Common myeloid progenitor, CD34-positive (primary cell): Measurements from ENCODE around the gene MARCHF3.

ENCODE experiments used
- CTCF ChIA-PET: fragments of 350-600 bp; sonication (Branson Sonifier 250); formaldehyde crosslinking; loops from one replicate; lab custom pipeline; 2021; ENCODE audit warnings: antibody characterized with exemption; lab: Charles Lee
- POLR2A ChIA-PET: fragments of 350-600 bp; sonication (Branson Sonifier 250); formaldehyde crosslinking; loops from one replicate; lab custom pipeline; 2021; ENCODE audit warnings: antibody characterized with exemption; lab: Charles Lee
- DNase-seq, 3 donors: peaks; one replicate each; pipeline versions ENCODE4 v3.0.0 to v3.0.0-alpha.2; 2013
- H3K27ac ChIP-seq, 2 experiments: 1 replicate in 1 of 2; 2 replicates in 1 of 2; pipeline ENCODE4 v1.7.0; 2013; ENCODE audit warnings: inconsistent platforms in 2 of 2, low read length in 2 of 2, mild to moderate bottlenecking in 2 of 2, low read depth in 1 of 2, moderate library complexity in 1 of 2; ENCODE audit not compliant: severe bottlenecking in 2 of 2, insufficient read depth in 1 of 2, poor library complexity in 1 of 2
- H3K27me3 ChIP-seq, 5 experiments: replicated peaks in 2 of 5; 1 replicate in 3 of 5; 2 replicates in 2 of 5; pipeline versions ENCODE4 v1.6.1 to v1.7.0; 2013; ENCODE audit warnings: low read length in 4 of 5, mild to moderate bottlenecking in 2 of 5, moderate library complexity in 2 of 5, inconsistent platforms in 1 of 5; ENCODE audit not compliant: insufficient read depth in 5 of 5, control insufficient read depth in 4 of 5
- H3K36me3 ChIP-seq, 4 experiments: 1 replicate in 2 of 4; 2 replicates in 2 of 4; pipeline versions ENCODE4 v1.6.1 to v1.7.0; 2013; ENCODE audit warnings: low read length in 3 of 4, control low read depth in 1 of 4, mild to moderate bottlenecking in 1 of 4; ENCODE audit not compliant: control insufficient read depth in 4 of 4, insufficient read depth in 4 of 4
- H3K4me1 ChIP-seq, 4 experiments: 1 replicate in 3 of 4; 2 replicates in 1 of 4; pipeline versions ENCODE4 v1.6.1 to v1.7.1; 2013; ENCODE audit warnings: low read length in 3 of 4, mild to moderate bottlenecking in 3 of 4, control low read depth in 1 of 4, inconsistent platforms in 1 of 4, moderate library complexity in 1 of 4; ENCODE audit not compliant: control insufficient read depth in 4 of 4, insufficient read depth in 4 of 4; ENCODE audit errors: control extremely low read depth in 1 of 4
- H3K4me3 ChIP-seq, 7 experiments: 1 replicate in 4 of 7; 2 replicates in 3 of 7; pipeline versions ENCODE4 v1.5.1 to v1.7.0; 2013; ENCODE audit warnings: mild to moderate bottlenecking in 7 of 7, low read length in 6 of 7, moderate library complexity in 6 of 7, inconsistent platforms in 2 of 7, low read depth in 2 of 7, control low read depth in 1 of 7; ENCODE audit not compliant: insufficient read depth in 4 of 7, control insufficient read depth in 1 of 7; ENCODE audit errors: extremely low read depth in 1 of 7
- H3K9me3 ChIP-seq, 5 experiments: 1 replicate in 4 of 5; 2 replicates in 1 of 5; pipeline versions ENCODE4 v1.6.1 to v1.7.1; 2013; ENCODE audit warnings: low read length in 4 of 5, mild to moderate bottlenecking in 2 of 5, inconsistent platforms in 1 of 5, low read depth in 1 of 5, moderate library complexity in 1 of 5; ENCODE audit not compliant: control insufficient read depth in 4 of 5, insufficient read depth in 2 of 5; ENCODE audit errors: control extremely low read depth in 1 of 5
- WGBS: methylation state at CpG from one replicate; pipeline ENCODE4 v1.1.5; 2013; ENCODE audit not compliant: insufficient coverage; 5-methylcytosine and 5-hydroxymethylcytosine counted together

Gene MARCHF3

GRCh38 chr5:126872561-126873354 lies 157.6 kb downstream of the MARCHF3 start:
- no peaks in the 10 kb centered on the region for H3K9me3 ChIP-seq
- H3K27ac ChIP-seq, result no peak overlapping the region
- DNase-seq, result no peak
- H3K4me1 ChIP-seq, result peaks cover 0 to 12% (median 6%) of the 10 kb centered on the region in 4 experiments
- H3K36me3 ChIP-seq, result peaks cover 2 to 3% (median 2%) of the 10 kb centered on the region in 4 experiments
- no peak overlapping the region for H3K4me3 ChIP-seq
- ChIA-PET CTCF (no interaction called here), POLR2A (no interaction called here)
- no peaks in the 10 kb centered on the region for H3K27me3 ChIP-seq
- 93% methylated on average over 6 of the region's 11 CpGs for WGBS

GRCh38 chr5:126871441-126871840 lies 158.9 kb downstream of the MARCHF3 start:
- Histone ChIP-seq H3K27me3 (no peaks in the 10 kb centered on the region), H3K4me3 (no peak overlapping the region), H3K9me3 (no peaks in the 10 kb centered on the region), H3K27ac (no peak overlapping the region), H3K36me3 (peaks cover 0 to 3% (median 1%) of the 10 kb centered on the region in 4 experiments), H3K4me1 (peaks cover 0 to 12% (median 6%) of the 10 kb centered on the region in 4 experiments)
- WGBS, result 98% methylated on average over 5 of the region's 6 CpGs
- ChIA-PET CTCF (no interaction called here), POLR2A (no interaction called here)
- DNase-seq, result no peak

GRCh38 chr5:126869005-126869451 lies 161.3 kb downstream of the MARCHF3 start:
- Histone ChIP-seq H3K36me3 (peaks cover 0 to 3% (median 0%) of the 10 kb centered on the region in 4 experiments), H3K27ac (no peak overlapping the region), H3K4me3 (peak overlapping the region in 5 of 7 experiments; percentile 25 to 78 (median 57)), H3K27me3 (no peaks in the 10 kb centered on the region), H3K4me1 (peaks cover 0 to 12% (median 6%) of the 10 kb centered on the region in 4 experiments), H3K9me3 (no peaks in the 10 kb centered on the region)
- CTCF ChIA-PET, result interaction anchor here (1.2 kb wide), 1 partner anchor 29 kb away, joined by 3 read pairs; no protein-coding TSS in a partner anchor
- 0% methylated on average over 22 of the region's 22 CpGs for WGBS
- DNase-seq, result peak in 2 of 3 donors; percentile 48 to 60
- POLR2A ChIA-PET, result no interaction called here

- Histone ChIP-seq H3K27me3 (no peaks in the 10 kb centered on the region), H3K4me3 (peak overlapping the region in 4 of 7 experiments; percentile 41 to 78 (median 60)), H3K9me3 (no peaks in the 10 kb centered on the region), H3K27ac (no peak overlapping the region), H3K4me1 (peaks cover 0 to 12% (median 6%) of the 10 kb centered on the region in 4 experiments), H3K36me3 (peaks cover 0 to 2% (median 0%) of the 10 kb centered on the region in 4 experiments)
- DNase-seq, result no peak
- 59% methylated on average over 10 of the region's 11 CpGs for whole genome bisulfite sequencing
- ChIA-PET CTCF (interaction anchor here (1.2 kb wide), 1 partner anchor 30 kb away, joined by 3 read pairs; no protein-coding TSS in a partner anchor), POLR2A (no interaction called here)
Observed at GRCh38 chr5:126868338-126869004, 161.9 kb downstream of the MARCHF3 start.

- no peak overlapping the region for H3K27ac ChIP-seq
- POLR2A ChIA-PET, result interaction anchor here (0.7 kb wide), 1 partner anchor 228 kb away, joined by 3 read pairs; no protein-coding TSS in a partner anchor
- 90% methylated on average over 6 of the region's 8 CpGs for WGBS
Observed at GRCh38 chr5:126866851-126867636, 163.3 kb downstream of the MARCHF3 start.

GRCh38 chr5:126865299-126865698 lies 165.1 kb downstream of the MARCHF3 start:
- ChIA-PET POLR2A (no interaction called here), CTCF (interaction anchor here (0.9 to 1.0 kb wide), 2 partner anchors 9 to 76 kb away, joined by 3 read pairs; no protein-coding TSS in a partner anchor)
- Histone ChIP-seq H3K4me1 (peaks cover 0 to 12% (median 6%) of the 10 kb centered on the region in 4 experiments), H3K36me3 (no peaks in the 10 kb centered on the region), H3K9me3 (no peaks in the 10 kb centered on the region), H3K27me3 (no peaks in the 10 kb centered on the region), H3K27ac (no peak overlapping the region), H3K4me3 (no peak overlapping the region)
- DNase-seq, result no peak
- 67% methylated on average over 1 of the region's 3 CpGs for WGBS

More at GRCh38 chr5:126866851-126867636, 163.3 kb downstream of the MARCHF3 start:
- H3K27me3 ChIP-seq, result no peaks in the 10 kb centered on the region
- no peaks in the 10 kb centered on the region for H3K9me3 ChIP-seq
- no peak for DNase-seq
- no peak overlapping the region for H3K4me3 ChIP-seq
- no peaks in the 10 kb centered on the region for H3K36me3 ChIP-seq
- CTCF ChIA-PET, result interaction anchor here (1.0 kb wide), 1 partner anchor 9 kb away, joined by 3 read pairs; no protein-coding TSS in a partner anchor
- H3K4me1 ChIP-seq, result peaks cover 0 to 12% (median 6%) of the 10 kb centered on the region in 4 experiments
